HCT116 (cell line): ENCODE data around the gene TRIP13. TPM values are rescaled to one million over a fixed set of nuclear protein-coding genes. Genes with fewer than 3 reads are reported as not detected.

Experiments used
- ATAC-seq: fragments of 200-7000 bp; cut with Tn5 transposase; 2 replicates; pipeline ENCODE4 v1.9.1; 2020; ENCODE audit warnings: mild to moderate bottlenecking, moderate library complexity
- BruUV-seq: library from RNA; stranded (reverse); fragments of 400-500 nt; replicated peaks from 2 replicates; lab custom pipeline; 2021; lab: Mats Ljungman, UMichigan
- CTCF ChIA-PET: fragments of 300-600 bp; sonication (Branson Sonifier 250); formaldehyde crosslinking; loops from one replicate; lab custom pipeline; 2021; ENCODE audit warnings: antibody characterized with exemption; lab: Charles Lee
- POLR2A ChIA-PET: fragments of 300-600, 350-600 bp; sonication (Branson Sonifier 250); formaldehyde crosslinking; loops from one replicate; lab custom pipeline; 2021; ENCODE audit warnings: antibody characterized with exemption; lab: Charles Lee
- RAD21 ChIA-PET, 2 experiments: fragments of 300-600 bp; sonication (Branson Sonifier 250); formaldehyde crosslinking; loops; one replicate each; lab custom pipeline; 2023; ENCODE audit warnings: low total read pairs in 2 of 2; ENCODE audit not compliant: uncharacterized antibody in 2 of 2, unreplicated experiment in 2 of 2, low non-redundant PET in 1 of 2; lab: Charles Lee
- DNase-seq: peaks from one replicate; pipeline ENCODE4 v3.0.0-alpha.2; 2010; ENCODE audit warnings: low read depth, low spot score
- H2AFZ ChIP-seq: fragments of 200-600 bp; shearing (Covaris generic), sonication (generic); 2 replicates; pipeline ENCODE4 v1.6.1; 2017; ENCODE audit warnings: low read depth, mixed run types, mixed read lengths, antibody characterized with exemption, low read length; ENCODE audit not compliant: poor library complexity, severe bottlenecking
- H3K27ac ChIP-seq: 2 replicates; pipeline ENCODE4 v1.5.1; 2012; ENCODE audit warnings: low read depth, low read length
- H3K27me3 ChIP-seq: fragments of 200-600 bp; sonication (generic); 2 replicates; pipeline ENCODE4 v1.6.1; 2016; ENCODE audit warnings: mixed run types, low read length, mixed read lengths; ENCODE audit not compliant: insufficient read depth
- H3K36me3 ChIP-seq, 2 experiments: fragments of 200-500 bp in 1 of 2; fragments of 200-600 bp in 1 of 2; sonication (Bioruptor generic) in 1 of 2; sonication (generic) in 1 of 2; 2 replicates each; pipeline versions ENCODE4 v1.5.1 to v1.6.1; 2014 to 2016; ENCODE audit warnings: low read length in 2 of 2, inconsistent platforms in 1 of 2, mixed read lengths in 1 of 2, mixed run types in 1 of 2; ENCODE audit not compliant: insufficient read depth in 2 of 2, control insufficient read depth in 1 of 2
- H3K4me1 ChIP-seq, 2 experiments: fragments of 200-600 bp in 1 of 2; sonication (generic) in 1 of 2; 2 replicates each; pipeline versions ENCODE4 v1.5.1 to v1.6.1; 2012 to 2017; ENCODE audit warnings: low read length in 2 of 2, inconsistent platforms in 1 of 2, mild to moderate bottlenecking in 1 of 2, mixed read lengths in 1 of 2, mixed run types in 1 of 2, moderate library complexity in 1 of 2; ENCODE audit not compliant: insufficient read depth in 2 of 2, control insufficient read depth in 1 of 2
- H3K4me2 ChIP-seq: fragments of 200-600 bp; sonication (generic); 2 replicates; pipeline ENCODE4 v1.6.1; 2017; ENCODE audit warnings: mixed run types, low read length, mixed read lengths
- H3K4me3 ChIP-seq, 2 experiments: fragments of 200-600 bp in 1 of 2; sonication (generic) in 1 of 2; replicated peaks in 1 of 2; 2 replicates each; pipeline ENCODE4 v1.5.1; 2011 to 2016; ENCODE audit warnings: low read length in 2 of 2, control low read depth in 1 of 2, low read depth in 1 of 2, mild to moderate bottlenecking in 1 of 2, mixed read lengths in 1 of 2, mixed run types in 1 of 2
- H3K79me2 ChIP-seq: fragments of 200-600 bp; sonication (generic); 2 replicates; pipeline ENCODE4 v1.6.1; 2017; ENCODE audit warnings: mild to moderate bottlenecking, mixed run types, low read length, moderate library complexity, mixed read lengths; ENCODE audit not compliant: insufficient read depth
- H3K9ac ChIP-seq: fragments of 200-600 bp; sonication (generic); 2 replicates; pipeline ENCODE4 v1.6.1; 2016; ENCODE audit warnings: low read length, mixed read lengths
- H3K9me2 ChIP-seq: fragments of 200-600 bp; sonication (generic), shearing (Covaris generic); 2 replicates; pipeline ENCODE4 v1.6.1; 2017; ENCODE audit warnings: mixed run types, mild to moderate bottlenecking, moderate library complexity; ENCODE audit not compliant: insufficient read depth
- H3K9me3 ChIP-seq, 2 experiments: fragments of 200-500 bp in 1 of 2; fragments of 200-600 bp in 1 of 2; sonication (Bioruptor generic) in 1 of 2; sonication (generic) in 1 of 2; 2 replicates each; pipeline ENCODE4 v1.6.1; 2014 to 2017; ENCODE audit warnings: low read length in 2 of 2, mixed read lengths in 2 of 2, inconsistent platforms in 1 of 2, low read depth in 1 of 2, mild to moderate bottlenecking in 1 of 2, mixed run types in 1 of 2, moderate library complexity in 1 of 2; ENCODE audit not compliant: control insufficient read depth in 1 of 2, insufficient read depth in 1 of 2
- H4K20me1 ChIP-seq: fragments of 200-600 bp; sonication (generic), shearing (Covaris generic); 2 replicates; pipeline ENCODE4 v1.6.1; 2017; ENCODE audit warnings: mixed run types, mild to moderate bottlenecking, moderate library complexity; ENCODE audit not compliant: insufficient read depth
- ATF3 ChIP-seq: IDR thresholded peaks from 2 replicates; pipeline ENCODE4 v1.6.1; 2012
- CBX3 ChIP-seq: IDR thresholded peaks from 2 replicates; pipeline ENCODE4 v1.6.1; 2012; ENCODE audit warnings: low read depth
- CEBPB ChIP-seq: IDR thresholded peaks from 2 replicates; pipeline ENCODE4 v1.6.1; 2012; ENCODE audit warnings: low read depth
- CTCF ChIP-seq, 3 experiments: fragments of 200-600 bp in 1 of 3; sonication (generic) in 1 of 3; IDR thresholded peaks in 2 of 3; conservative IDR thresholded peaks in 1 of 3; 2 replicates each; pipeline ENCODE4 v1.5.1; 2012 to 2017; ENCODE audit warnings: low read depth in 2 of 3, low read length in 2 of 3, antibody characterized with exemption in 1 of 3, borderline replicate concordance in 1 of 3, control low read depth in 1 of 3, mild to moderate bottlenecking in 1 of 3, mixed read lengths in 1 of 3, mixed run types in 1 of 3, moderate library complexity in 1 of 3; ENCODE audit not compliant: insufficient read depth in 1 of 3
- EGR1 ChIP-seq: IDR thresholded peaks from 2 replicates; pipeline ENCODE4 v1.6.1; 2012; ENCODE audit warnings: low read depth
- ELF1 ChIP-seq: IDR thresholded peaks from 2 replicates; pipeline ENCODE4 v1.6.1; 2012; ENCODE audit warnings: low read depth, borderline replicate concordance
- EZH2 ChIP-seq: fragments of 200-600 bp; sonication (generic); IDR thresholded peaks from 2 replicates; pipeline ENCODE4 v1.6.1; 2017; ENCODE audit warnings: antibody characterized with exemption, mixed run types
- EZH2phosphoT487 ChIP-seq: fragments of 200-600 bp; IDR thresholded peaks from 2 replicates; pipeline ENCODE4 v1.6.1; 2018; ENCODE audit warnings: antibody characterized with exemption, borderline replicate concordance
- FOSL1 ChIP-seq: IDR thresholded peaks from 2 replicates; pipeline ENCODE4 v1.6.1; 2012; ENCODE audit warnings: low read depth
- JUND ChIP-seq: IDR thresholded peaks from 2 replicates; pipeline ENCODE4 v1.6.1; 2012
- MAX ChIP-seq: IDR thresholded peaks from 2 replicates; pipeline ENCODE4 v1.6.1; 2012
- POLR2A ChIP-seq: IDR thresholded peaks from 2 replicates; pipeline ENCODE4 v1.7.0; 2011; ENCODE audit warnings: borderline replicate concordance; ENCODE audit not compliant: insufficient read depth, insufficient read length; ENCODE audit errors: extremely low read depth
- RAD21 ChIP-seq: IDR thresholded peaks from 2 replicates; pipeline ENCODE4 v1.6.1; 2012; ENCODE audit warnings: low read depth, mild to moderate bottlenecking
- SIN3A ChIP-seq: IDR thresholded peaks from 2 replicates; pipeline ENCODE4 v1.6.1; 2012; ENCODE audit warnings: low read depth
- SP1 ChIP-seq: IDR thresholded peaks from 2 replicates; pipeline ENCODE4 v1.6.1; 2012; ENCODE audit warnings: low read depth
- SRF ChIP-seq: IDR thresholded peaks from 2 replicates; pipeline ENCODE4 v1.6.1; 2012; ENCODE audit warnings: low read depth
- TCF7L2 ChIP-seq: IDR thresholded peaks from 2 replicates; pipeline ENCODE4 v1.7.0; 2011; ENCODE audit warnings: borderline replicate concordance, inconsistent platforms; ENCODE audit not compliant: insufficient read depth, insufficient read length; ENCODE audit errors: extremely low read depth
- YY1 ChIP-seq: IDR thresholded peaks from 2 replicates; pipeline ENCODE4 v1.6.1; 2011; ENCODE audit warnings: low read length, low read depth, moderate library complexity, mild to moderate bottlenecking; ENCODE audit not compliant: insufficient replicate concordance; ENCODE audit errors: extremely low read depth
- ZBTB33 ChIP-seq: IDR thresholded peaks from 2 replicates; pipeline ENCODE4 v1.6.1; 2011; ENCODE audit warnings: mild to moderate bottlenecking, low read length, moderate library complexity; ENCODE audit not compliant: insufficient replicate concordance; ENCODE audit errors: extremely low read depth
- ZFX ChIP-seq: fragments of 450-650 bp; IDR thresholded peaks from 2 replicates; pipeline ENCODE4 v1.6.1; 2017
- intact Hi-C: fragments of 100-400 bp; cut with micrococcal nuclease; formaldehyde crosslinking; loops from 2 replicates; pipeline ENCODE4 v1.10.0; 2022
- total RNA-seq: library from RNA; stranded (reverse); gene quantifications from one replicate; pipeline ENCODE4 v1.2.1, GENCODE V29; 2021; ENCODE audit not compliant: unreplicated experiment

TRIP13 gene
- total RNA-seq, 1 experiment from 2014 or later: 45.0 TPM

GRCh38 chr5:858726-859125 is 34.0 kb upstream of the TRIP13 start:
- DNase-seq (no peak), ATAC-seq (no peak)
- no peak overlapping the region for H3K4me2 ChIP-seq
- CTCF ChIA-PET: no interaction called here
- intact Hi-C loops: no loop called here
- no peaks in the 10 kb centered on the region for H3K4me1 ChIP-seq
- POLR2A ChIA-PET: no interaction called here
- peaks cover 0 to 4% of the 10 kb centered on the region in 2 experiments; a peak in 1 of 4 replicates for H3K36me3 ChIP-seq
- no peaks in the 10 kb centered on the region for H3K9me3 ChIP-seq
- RAD21 ChIA-PET: no interaction called here
- no peaks in the 10 kb centered on the region for H3K27me3 ChIP-seq
- H2AFZ ChIP-seq: no peak overlapping the region
- BruUV-seq: no TSS peak
- H3K9ac ChIP-seq: no peak overlapping the region
- H3K4me3 ChIP-seq: no peak overlapping the region
- no peak for TF ChIP-seq CBX3
- TF ChIP-seq ELF1: no peak
- no peak for TF ChIP-seq JUND
- TF ChIP-seq EZH2phosphoT487: no peak
- TF ChIP-seq ATF3: no peak
- TF ChIP-seq SIN3A: no peak
- TF ChIP-seq POLR2A: no peak
- no peak for TF ChIP-seq TCF7L2
- TF ChIP-seq YY1: no peak
- TF ChIP-seq FOSL1: no peak
- no peak for TF ChIP-seq CTCF (IDR thresholded peaks at IDR 0.05 in 2 of 3, conservative IDR thresholded peaks at IDR 0.05 in 1 of 3; ENCODE audit: borderline replicate concordance in 1 of 3, insufficient read depth in 1 of 3, low read depth in 2 of 3, low read length in 2 of 3)
- TF ChIP-seq EZH2: no peak
- TF ChIP-seq ZFX: no peak
- TF ChIP-seq RAD21: no peak
- no peak for TF ChIP-seq MAX
- no peak for TF ChIP-seq CEBPB
- TF ChIP-seq SRF: no peak
- TF ChIP-seq EGR1: no peak
- no peak for TF ChIP-seq ZBTB33
- no peak for TF ChIP-seq SP1
- H3K79me2 ChIP-seq: no peaks in the 10 kb centered on the region
- H3K9me2 ChIP-seq: no peaks in the 10 kb centered on the region
- no peak overlapping the region for H3K27ac ChIP-seq
- H4K20me1 ChIP-seq: no peaks in the 10 kb centered on the region
